ENCODE data around the gene SNX13.
"Not testable (repeated sequence)": the region's sequence is repeated elsewhere in the genome, so short reads cannot be mapped to it uniquely, and the experiment has no call there.

GRCh38 chr7:17909310-17909709, 31.0 kb downstream of the SNX13 start:
- TF ChIP-seq HDAC2 (IDR thresholded peaks at IDR 0.05); PHF8 (IDR thresholded peaks at IDR 0.05; ENCODE audit: borderline replicate concordance, low read depth); CTCF (IDR thresholded peaks at IDR 0.05); CHD2 (IDR thresholded peaks at IDR 0.05; ENCODE audit: low read length, partially characterized antibody); POLR2A (IDR thresholded peaks at IDR 0.05; ENCODE audit: low read length); MYC (IDR thresholded peaks at IDR 0.05; ENCODE audit: borderline replicate concordance, low read length); REST (IDR thresholded peaks at IDR 0.05); USF2 (IDR thresholded peaks at IDR 0.05); MAFK (IDR thresholded peaks at IDR 0.05; ENCODE audit: partially characterized antibody): not testable (repeated sequence)

Data from A549 (cell line).